NCI-H1417 (cell line): ENCODE data around the gene TTYH2.

Experiments used
- DNase-seq, 3 experiments: peaks; one replicate each; lab custom pipeline; 2025; lab: John Stamatoyannopoulos, UW

TTYH2 gene

DNA sequence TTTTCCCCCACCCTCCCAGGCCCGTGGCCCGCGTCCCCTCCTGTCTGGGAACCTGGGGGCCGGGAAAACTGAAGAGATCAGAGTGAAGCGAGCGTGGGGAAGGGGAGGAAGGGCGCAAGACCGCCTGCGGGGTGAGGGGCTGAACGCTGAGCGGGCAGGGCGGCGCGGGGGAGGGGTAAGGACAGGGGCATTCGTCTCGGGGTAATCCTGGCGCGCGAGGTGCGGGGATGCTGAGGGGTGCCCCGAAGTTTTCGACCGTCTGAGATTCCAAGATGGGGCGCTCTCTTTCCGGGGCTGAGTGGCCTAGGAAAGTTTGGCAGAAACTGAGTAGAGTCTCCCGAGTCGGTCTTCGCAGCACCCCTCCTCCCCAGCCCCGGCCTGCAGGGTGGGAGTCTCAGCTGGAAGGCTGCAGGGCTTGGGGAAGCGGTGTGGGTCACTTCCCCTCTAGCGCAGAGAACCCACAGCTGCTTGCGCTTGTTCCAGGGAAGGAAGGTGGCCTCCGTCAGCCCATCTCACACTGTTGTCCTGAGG, 555 bp downstream of the TTYH2 start:
- peak in 1 of 3 experiments; percentile 28 for DNase-seq

DNA sequence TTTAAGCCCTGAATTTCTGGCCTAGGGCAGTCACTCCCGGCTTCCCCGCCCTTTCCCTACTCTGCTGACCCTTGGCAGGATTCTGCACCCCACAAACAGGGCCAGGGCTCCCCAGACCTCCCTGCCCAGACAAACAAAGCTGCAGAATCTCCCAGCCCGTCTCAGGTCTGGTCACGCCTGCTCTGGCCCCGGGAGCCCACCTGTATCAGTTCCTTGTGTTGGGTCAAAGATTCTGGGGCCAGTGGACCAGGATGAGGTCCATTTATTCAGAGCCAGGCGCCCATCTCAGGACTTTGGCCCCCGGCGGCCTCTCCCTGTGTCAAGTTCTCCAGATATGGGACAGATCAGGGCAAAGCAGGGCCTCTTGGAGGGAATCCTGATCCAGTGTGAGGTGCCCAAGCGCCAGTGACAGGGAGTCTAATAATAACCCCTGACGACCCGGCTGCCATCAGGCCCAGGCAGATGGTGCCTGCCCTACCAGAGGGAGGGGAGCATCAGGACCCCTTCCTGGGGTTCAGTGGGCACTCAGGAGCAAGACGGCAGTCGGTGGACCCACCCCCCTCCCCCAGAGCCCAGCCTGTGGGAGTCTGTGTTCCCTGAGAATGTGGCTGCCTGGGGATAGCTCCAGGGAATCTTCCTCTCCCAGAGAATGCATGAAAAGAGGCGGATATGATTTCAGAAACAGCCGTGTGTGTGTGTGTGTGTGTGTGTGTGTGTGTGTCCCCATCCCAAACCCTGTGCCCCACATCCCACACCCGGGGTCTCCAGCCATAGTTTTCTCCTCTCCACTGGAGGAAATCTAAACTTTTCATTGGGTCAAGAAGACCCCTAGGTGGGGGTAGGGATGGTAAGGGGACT, 1.3 kb downstream of the TTYH2 start:
- no peak for DNase-seq

DNA sequence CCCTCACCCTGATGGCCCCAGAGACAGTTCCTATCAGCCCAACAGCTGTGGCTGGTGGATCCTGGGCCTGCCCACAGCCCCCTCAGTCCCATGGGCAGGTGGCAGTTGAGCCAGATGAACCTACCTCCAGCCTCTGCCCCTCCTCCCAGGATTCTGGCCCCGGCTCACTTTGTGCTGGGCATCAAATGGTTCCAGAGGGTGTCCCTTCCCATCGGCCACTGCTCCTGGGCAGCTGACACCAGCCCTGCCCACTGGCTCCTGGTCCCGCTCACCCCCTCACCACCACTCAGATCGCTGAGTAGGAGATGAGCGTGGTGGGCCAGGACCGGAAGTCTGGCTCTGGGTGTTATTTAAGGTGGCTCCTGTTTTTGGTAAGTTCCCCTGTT, 2.0 kb downstream of the TTYH2 start:
- no peak for DNase-seq

DNA sequence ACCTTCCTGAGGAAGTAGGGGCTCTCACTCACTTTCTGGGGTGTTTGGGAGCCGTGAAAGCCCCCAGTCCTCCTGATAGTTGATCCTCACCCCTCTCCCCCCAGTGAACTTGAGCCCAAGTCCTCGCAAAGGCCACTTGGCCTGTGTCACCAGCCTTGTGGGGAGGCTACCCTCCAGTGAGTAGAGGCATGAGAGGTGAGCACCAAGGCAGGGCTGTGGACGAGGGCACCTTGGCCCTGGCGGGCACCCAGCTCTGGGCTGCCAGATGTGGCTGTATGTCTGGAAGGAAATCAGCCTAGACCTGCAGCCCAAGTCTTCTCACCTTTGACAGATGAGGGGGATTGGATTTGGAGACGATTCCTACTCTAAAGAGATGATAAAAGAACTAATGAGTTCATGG, 3.1 kb downstream of the TTYH2 start:
- no peak for DNase-seq

DNA sequence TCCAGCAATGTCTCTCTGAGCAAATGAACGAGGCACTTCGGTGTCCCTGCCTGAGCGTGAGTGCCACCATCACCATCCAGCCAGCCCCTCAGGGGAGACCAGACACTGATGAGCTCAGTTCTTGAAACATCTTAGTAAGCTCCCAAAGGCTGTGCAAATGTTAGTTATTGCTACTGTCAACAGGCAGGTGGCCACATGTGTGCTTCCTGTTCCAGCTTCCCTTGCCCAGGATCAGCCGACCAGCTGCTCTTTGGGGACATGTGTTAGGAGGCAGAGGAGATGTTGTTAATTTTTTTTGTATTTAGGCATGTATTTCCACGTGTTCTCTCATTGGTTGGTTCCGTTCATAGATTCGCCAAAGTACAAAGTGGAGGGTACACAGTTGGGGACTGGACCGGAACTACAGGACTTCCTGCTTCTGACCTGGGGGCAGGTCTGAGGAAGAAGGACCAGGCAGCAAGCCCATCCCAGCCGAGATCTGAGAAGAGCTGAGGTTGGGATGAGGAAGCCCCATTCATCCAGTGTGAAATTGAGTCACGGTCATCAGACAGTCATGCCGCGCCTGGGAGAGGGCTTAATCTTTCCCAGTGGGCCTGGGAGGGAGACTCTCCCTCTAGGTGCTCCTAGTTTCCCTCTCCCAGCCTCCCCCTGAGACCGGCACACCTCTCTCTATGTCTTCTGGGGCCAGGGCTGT, 3.8 kb downstream of the TTYH2 start:
- peak in 2 of 3 experiments; percentile 42 to 69 for DNase-seq

DNA sequence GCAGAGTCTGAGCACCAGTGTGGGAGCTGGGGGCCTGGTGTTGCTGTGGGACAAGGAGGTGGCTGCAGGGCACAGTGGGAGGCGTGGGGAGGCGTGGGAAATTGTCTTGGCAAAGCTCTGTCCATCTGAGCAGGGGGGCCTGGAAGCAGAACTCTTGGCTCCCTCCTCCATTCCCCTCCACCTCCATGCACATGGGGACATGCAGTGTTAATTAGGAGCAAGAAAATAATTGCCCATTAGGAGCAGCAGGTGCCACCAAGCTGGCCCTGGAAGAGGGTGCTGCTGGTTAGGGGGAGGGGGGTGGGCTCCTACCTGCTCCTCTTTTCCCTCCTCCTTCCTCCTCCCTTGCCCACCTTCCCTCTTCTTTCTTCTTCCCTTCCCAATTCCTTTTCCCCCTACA, 4.5 kb downstream of the TTYH2 start:
- DNase-seq: peak in 2 of 3 experiments; percentile 53 to 86

DNA sequence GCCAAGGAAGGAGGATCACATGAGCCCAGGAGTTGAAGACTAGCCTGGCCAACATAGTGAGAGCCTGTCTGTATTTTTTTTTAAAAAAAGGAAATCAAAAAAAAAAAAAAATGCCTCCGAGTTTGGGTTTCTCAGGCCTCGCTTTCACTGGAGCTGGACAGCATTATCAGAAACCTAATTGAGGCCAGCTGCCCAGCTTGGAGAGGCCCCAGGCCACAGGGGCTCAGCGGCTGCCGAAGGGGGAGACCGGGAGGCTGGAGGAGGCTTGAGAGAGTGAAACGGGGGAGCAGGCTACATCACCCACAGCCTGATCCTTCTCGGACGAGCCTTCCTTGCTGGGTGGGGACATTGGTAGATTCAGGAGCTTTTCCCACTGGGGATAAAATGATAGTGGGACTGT, 5.1 kb downstream of the TTYH2 start:
- no peak for DNase-seq

DNA sequence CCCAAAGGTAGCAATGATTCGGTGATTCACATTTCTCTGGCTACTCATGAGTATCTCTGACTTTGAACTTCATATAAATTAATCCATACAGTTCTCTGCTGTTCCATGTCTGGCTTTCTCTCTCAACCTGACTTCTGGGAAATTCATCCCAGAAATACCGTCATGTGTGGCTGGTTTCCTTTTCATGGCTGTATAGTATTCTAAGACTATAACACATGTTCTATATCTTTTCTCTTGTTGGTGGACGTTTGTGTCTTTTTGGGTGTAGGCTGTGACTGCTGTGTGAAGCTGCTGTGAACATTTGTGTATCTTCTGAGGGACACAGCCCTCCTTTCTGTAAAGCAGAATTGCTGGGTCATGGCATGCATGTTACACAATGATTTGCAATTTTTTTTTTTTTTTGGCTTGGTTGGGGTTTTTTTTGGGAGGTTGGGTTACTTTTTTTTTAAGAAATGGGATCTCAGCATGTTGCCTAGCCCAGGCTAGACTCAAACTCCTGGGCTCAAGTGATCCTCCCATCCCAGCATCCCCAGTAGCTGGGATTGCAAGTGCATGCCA, 6.3 kb downstream of the TTYH2 start:
- DNase-seq: no peak

DNA sequence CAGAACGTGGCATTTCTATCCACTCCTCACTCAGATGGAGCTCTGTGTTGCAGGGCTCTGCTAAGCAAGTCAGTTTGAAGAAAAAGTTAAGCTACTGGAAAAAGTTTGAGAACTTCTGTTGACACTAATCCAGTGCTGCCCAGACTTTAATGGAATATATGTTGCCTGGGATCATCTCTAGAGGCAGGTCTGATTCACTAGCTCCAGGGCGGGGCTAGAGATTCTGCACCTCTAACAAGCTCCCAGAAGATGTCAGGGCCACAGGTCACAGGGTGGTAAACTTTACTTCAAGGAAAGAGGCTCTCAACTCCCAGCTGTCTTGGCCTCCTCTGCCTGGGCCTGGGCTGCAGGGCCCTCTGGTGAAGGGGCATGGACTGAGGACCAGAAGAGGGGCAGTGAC, 6.8 kb downstream of the TTYH2 start:
- no peak for DNase-seq

DNA sequence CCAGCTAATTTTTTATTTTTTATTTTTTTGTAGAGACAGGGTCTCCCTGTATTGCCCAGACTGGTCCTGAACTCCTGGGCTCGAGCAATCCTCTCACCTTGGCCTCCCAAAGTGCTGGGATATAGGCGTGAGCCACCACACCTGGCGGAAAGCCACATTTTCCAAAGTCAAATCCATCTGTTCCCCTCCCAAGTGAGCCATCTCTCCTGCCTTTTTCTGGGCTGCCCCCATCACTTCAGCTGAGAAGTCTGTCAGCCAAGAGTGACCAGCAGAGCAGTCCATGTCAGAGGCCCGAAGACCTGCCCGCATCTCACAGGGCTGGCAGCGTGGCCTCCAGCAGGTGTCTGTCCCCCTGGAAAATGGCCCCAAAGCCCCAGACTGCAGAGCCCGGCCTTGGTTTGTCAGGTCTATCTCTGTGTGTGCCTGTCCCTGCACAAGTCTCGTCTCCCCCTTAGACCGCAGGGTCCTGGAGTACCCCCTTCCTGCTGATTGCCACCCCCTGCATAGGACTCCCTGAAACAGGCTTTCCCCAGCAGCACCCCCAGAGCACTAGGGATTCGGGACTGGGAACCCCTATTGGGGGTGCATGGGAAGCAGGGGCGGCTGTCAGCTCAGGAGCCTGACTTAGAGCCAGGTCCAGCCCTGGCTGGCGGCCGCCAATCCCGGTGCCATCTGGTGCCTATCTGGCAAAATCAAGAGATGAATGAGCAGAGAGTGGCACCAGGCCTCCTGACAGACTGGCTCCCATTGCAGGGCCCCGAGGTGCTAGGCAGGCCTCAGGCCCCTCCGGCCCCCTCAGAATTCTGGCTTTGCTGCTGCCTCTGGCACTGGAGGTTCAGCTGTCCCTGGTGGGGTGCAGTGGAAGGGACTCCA, 7.8 kb downstream of the TTYH2 start:
- DNase-seq: no peak

DNA sequence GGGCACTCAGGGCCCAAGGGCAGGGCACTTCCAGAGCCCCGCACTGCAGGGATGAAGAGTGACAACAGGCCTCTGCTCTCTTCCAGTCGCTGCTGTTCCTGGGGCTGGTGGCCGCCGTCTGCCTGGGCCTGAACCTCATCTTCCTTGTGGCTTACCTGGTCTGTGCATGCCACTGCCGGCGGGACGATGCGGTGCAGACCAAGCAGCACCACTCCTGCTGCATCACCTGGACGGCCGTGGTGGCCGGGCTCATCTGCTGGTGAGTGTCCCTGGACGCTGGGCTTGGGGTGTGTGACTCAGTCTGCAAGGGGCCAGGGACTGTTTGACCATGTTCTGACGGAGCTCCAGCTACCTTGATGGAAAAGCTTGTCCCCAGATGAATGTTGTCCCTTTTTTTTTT, 9.0 kb downstream of the TTYH2 start:
- no peak for DNase-seq

DNA sequence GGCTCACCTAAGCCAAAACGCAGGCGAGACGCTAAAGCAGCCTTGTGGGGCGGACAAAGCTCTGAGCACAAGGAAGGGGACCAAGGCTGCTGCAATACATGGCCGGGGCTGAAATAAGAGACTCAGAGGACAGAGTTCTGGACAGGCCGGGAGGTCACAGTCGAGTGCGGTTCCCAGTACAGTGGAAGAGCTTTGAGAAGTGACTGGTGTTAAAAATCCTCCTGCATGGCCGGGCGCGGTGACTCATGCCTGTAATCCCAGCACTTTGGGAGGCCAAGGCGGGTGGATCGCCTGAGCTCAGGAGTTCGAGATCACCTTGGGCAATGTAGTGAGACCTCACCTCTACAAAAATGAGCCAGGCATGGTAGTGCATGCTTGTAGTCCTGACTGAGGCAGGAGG, 10.5 kb downstream of the TTYH2 start:
- no peak for DNase-seq

DNA sequence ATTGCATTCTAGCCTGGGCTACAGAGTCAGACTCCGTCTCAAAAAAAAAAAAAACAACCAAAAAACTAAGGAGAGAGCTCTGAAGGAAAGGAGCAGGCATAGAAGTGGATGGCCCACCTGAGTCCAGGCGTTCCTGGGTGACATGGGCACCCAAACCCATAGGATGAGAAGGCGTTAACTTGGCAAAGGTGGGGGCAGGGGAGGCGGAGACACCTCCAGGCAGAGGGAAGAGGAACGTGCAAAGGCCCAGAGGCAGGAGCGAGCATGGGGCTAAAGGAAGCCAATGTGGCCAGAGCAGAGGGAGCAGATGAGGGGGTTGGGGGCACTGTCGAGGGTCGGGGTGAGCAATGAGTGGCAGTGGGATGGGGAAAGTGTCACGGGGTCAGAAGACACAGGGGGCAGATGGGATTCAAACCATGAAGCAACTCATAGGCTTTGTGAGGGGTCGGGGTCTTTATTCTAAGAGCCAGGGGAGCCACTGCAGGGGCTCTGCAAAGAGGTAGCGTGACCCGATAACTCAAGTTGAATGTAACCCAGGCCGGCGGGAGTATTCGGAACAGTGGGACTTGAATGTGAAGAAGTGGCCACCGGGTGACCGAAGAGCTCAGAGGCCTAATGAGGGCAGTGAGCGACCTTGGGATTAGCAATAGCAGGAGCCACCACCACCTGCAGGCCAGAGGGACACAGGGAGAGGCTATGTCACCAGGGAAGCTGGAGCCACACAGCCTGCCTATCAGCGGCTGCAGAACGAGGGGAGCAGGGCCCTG, 11.8 kb downstream of the TTYH2 start:
- DNase-seq: no peak

DNA sequence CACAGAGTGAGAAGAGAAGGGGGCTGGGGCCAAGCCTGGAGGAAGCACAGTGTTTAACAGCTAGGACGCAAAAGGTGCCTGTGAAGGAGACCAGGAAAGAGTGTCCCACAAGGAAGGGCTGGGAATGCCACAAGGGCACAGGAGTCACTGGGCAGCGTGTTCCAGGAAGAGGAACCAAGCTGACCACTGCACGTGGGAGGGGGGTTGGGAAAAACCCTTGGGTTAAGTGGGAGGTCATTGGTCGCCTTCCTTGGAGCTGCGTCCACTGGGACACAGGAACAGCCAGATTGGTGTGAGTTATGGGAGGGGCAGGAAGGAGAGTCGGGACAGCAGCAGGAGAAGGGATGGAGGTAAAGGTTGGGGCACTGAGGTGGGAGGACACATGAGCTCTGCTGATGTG, 12.9 kb downstream of the TTYH2 start:
- DNase-seq: no peak

DNA sequence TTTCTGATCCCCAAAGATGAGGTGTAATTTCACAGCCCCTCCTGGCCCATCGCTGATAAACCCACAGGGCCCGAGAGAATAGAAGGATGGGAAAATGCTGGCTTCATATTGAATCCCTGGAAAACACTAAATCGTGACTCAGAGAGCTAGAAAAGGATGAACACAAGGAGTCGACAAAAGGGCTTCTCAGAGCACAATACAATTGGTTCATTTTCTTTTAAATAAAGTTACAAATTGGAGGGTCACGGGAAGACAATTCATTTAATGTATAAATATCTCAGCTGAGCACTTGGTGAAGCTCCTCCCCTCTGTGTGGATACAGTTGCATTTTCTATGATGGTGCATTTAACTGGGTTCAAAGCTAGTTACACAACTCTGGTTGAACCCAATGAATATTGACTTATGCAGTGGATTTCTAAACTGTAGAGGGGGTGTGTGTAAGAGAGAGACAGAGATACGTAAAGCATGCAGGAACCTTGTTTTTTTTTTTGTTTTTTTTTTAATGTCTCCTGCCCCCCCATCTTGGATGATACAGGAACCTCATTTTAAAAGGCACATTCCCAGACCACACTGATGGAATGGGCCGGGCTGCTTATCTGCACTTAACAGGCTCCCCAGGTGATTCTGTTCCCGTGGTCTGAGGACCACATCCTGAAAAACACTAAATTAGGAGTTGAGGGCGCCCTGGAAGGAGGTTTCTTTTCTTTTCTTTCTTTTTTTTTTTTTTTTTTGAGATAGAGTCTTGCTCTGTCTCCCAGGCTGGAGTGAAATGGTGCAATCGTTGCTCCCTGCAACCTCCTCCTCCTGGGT, 14.1 kb downstream of the TTYH2 start:
- no peak for DNase-seq

DNA sequence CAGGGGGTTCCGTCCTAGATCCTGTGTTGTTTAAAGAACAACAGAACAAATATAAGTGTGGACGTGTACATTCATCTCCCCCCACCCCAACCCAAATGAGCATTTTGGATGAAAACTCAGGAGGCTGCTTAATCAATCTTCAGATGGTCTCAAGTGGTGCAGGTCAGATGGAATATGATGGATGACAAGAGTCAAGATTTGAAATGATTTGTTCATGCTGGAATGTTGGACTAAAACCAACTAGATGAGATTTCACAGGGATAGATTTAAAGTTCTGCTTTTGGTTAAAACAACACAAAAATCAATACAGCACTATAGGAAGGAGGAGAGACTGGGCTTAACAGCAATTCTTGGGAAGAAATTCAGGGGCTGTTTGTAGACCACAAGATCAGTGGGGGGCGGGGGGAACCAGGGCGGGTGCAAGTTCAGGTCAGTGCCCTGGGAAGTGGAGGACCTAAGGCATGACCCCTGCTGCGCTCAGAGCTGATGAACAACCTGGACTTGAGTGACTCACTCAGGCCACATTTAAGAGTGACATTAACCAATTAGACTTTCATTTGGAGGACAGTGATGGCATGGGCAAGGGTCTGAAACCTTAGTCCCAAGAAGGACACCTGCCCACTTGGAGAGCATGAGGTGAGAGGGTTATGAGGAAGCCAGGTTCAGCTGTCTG, 15.1 kb downstream of the TTYH2 start:
- no peak for DNase-seq

DNA sequence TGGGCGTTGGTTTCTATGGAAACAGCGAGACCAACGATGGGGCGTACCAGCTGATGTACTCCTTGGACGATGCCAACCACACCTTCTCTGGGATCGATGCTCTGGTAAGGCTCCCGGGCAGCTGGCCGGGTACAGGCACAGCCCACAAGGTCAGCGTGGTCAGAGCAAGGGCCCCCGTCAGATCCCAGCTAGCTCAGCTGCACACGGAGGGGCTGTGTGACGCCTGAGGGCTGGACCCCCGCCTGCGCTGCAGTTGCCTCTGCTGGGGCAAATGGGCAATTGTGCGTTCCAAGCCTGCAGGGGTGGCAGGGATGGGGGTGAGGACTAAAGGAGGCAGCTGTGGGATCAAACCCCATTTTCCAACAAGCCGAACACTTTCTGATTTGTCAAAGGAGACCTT, 17.5 kb downstream of the TTYH2 start:
- no peak for DNase-seq

DNA sequence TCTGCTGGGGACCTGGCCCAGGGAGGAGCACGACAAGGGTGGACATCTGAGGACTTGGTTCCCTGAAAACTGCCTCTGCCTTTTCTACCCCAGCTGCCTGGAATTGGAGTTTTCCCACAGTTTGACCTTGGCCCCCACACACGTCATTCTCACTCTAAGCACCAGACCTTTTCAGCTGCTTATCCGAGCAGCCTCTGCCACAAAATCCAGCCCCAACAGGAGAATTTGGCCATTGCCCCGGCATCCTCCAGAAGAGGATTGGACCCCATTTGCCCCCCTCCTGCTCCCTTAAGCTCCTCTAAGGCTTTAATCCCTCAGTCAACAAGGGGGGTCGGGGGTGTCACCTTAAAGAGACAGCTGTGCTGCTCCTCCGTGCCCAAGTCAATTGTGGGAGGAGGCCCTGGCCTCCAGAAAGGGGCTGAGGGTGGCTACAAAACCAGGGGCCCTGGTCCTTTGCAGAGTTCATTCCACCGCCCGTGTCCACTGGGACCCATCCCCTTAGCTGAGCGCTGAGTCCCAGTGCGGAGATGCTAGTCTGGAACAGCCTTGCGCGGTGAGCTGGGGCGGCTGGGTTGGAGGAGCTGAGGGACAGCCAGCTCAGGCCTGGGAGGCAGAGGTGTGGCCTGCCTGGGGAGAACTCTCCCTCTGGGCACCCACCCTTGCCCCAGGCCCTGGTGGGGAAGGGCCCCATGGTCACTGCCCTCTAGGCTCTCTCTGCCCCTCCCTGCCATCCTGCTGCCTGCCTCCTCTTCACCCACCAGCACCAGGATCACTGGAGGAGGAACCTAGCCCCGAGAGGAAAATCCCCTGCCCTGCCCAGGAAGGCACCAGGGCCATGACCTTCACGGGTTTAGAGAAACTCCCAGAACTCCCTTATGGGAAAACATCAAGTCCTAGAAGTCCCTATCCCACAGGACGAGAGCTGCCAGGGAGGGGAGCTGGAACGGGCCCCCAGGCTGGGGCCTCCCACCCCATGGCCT, 18.8 kb downstream of the TTYH2 start:
- DNase-seq: no peak

DNA sequence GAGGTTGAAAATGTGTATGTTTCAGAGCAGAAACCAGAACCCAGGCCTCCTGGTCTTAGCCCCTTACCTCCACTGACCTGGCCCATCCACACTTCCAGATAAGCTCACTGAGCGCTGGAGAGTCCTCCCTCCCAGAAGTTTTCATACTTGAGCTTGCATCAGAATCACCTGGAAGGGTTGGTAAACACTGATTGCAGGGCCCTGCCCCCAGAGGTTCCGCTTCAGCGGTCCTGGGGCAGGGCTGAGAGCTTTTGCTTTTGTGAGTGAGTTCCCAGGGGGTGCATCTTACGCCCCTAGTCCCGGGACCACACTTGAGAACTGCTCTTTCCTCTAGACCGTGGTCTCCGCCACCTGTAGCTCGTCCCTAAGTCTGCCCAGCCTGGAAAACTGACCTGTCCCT, 20.6 kb downstream of the TTYH2 start:
- no peak for DNase-seq
